Esophagus squamous epithelium (tissue), 5 donors: ENCODE measurements around the gene ALX3. TPM values are rescaled to one million over a fixed set of nuclear protein-coding genes. Genes with fewer than 3 reads are reported as not detected.

ENCODE experiments used
- DNase-seq: peaks from one replicate; lab custom pipeline; 2025; lab: John Stamatoyannopoulos, UW
- H3K27ac ChIP-seq, 4 donors: fragments of 200-600 bp; sonication (generic); one replicate each; pipeline ENCODE4 v1.5.1; 2016 to 2019; ENCODE audit warnings: mild to moderate bottlenecking in 1 of 4
- H3K27me3 ChIP-seq, 4 donors: fragments of 200-600 bp; sonication (generic); 1 replicate in 3 of 4; 2 replicates in 1 of 4; pipeline versions ENCODE4 v1.5.1 to v1.6.0; 2017 to 2021; ENCODE audit warnings: antibody characterized with exemption in 1 of 4
- H3K36me3 ChIP-seq, 3 donors: fragments of 200-600 bp; sonication (generic); one replicate each; pipeline ENCODE4 v1.5.1; 2016 to 2019
- H3K4me1 ChIP-seq, 3 donors: fragments of 200-600 bp; sonication (generic); one replicate each; pipeline ENCODE4 v1.5.1; 2017 to 2019
- H3K4me3 ChIP-seq, 4 donors: fragments of 200-600 bp; sonication (generic); 1 replicate in 3 of 4; 2 replicates in 1 of 4; pipeline ENCODE4 v1.5.1; 2016 to 2019; ENCODE audit warnings: mild to moderate bottlenecking in 2 of 4, moderate library complexity in 1 of 4
- H3K9me3 ChIP-seq, 3 donors: fragments of 200-600 bp; sonication (generic); one replicate each; pipeline ENCODE4 v1.5.1; 2016 to 2019
- POLR2A ChIP-seq, 4 donors: fragments of 450-650 bp; IDR thresholded peaks; one replicate each; pipeline ENCODE4 v1.6.1; 2017; ENCODE audit warnings: antibody characterized with exemption in 4 of 4, mild to moderate bottlenecking in 4 of 4, moderate library complexity in 3 of 4
- WGBS, 2 donors: methylation state at CpG; one replicate each; pipeline ENCODE4 v1.1.5; 2018; 5-methylcytosine and 5-hydroxymethylcytosine counted together
- intact Hi-C: fragments of 100-400 bp; cut with DNase I; formaldehyde crosslinking; loops from one replicate; pipeline ENCODE4 v1.15.0; 2022
- total RNA-seq, 4 donors: library from RNA; depleted of rRNA; stranded (reverse); fragments of >200 nt; gene quantifications; one replicate each; pipeline ENCODE4 v1.1.0, GENCODE V29; 2016
- TF ChIP-seq, protein P1 (sequence below), 6 experiments: fragments of 450-650 bp in 4 of 6; fragments of 200-600 bp in 2 of 6; sonication (generic) in 2 of 6; IDR thresholded peaks; one replicate each; pipeline ENCODE4 v1.5.1; 2016 to 2019; ENCODE audit warnings: antibody characterized with exemption in 6 of 6, mild to moderate bottlenecking in 4 of 6, moderate library complexity in 4 of 6
- donor health status: DM: yes; HTN: yes; CAD: no.

The ALX3 gene
- total RNA-seq, 4 donors from 2014 or later: 0.57 TPM; not detected in 3

GRCh38 chr1:110063781-110064180, 6.7 kb downstream of the ALX3 start:
- TF ChIP-seq, protein P1, sequence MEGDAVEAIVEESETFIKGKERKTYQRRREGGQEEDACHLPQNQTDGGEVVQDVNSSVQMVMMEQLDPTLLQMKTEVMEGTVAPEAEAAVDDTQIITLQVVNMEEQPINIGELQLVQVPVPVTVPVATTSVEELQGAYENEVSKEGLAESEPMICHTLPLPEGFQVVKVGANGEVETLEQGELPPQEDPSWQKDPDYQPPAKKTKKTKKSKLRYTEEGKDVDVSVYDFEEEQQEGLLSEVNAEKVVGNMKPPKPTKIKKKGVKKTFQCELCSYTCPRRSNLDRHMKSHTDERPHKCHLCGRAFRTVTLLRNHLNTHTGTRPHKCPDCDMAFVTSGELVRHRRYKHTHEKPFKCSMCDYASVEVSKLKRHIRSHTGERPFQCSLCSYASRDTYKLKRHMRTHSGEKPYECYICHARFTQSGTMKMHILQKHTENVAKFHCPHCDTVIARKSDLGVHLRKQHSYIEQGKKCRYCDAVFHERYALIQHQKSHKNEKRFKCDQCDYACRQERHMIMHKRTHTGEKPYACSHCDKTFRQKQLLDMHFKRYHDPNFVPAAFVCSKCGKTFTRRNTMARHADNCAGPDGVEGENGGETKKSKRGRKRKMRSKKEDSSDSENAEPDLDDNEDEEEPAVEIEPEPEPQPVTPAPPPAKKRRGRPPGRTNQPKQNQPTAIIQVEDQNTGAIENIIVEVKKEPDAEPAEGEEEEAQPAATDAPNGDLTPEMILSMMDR (IDR thresholded peaks at IDR 0.05): no peak
- TF ChIP-seq POLR2A (IDR thresholded peaks at IDR 0.05): no peak
- Histone ChIP-seq H3K36me3 (peaks cover 0 to 33% (median 0%) of the 10 kb centered on the region in 3 donors), H3K4me3 (no peak overlapping the region), H3K27ac (no peak overlapping the region), H3K27me3 (peaks cover 11 to 42% (median 14%) of the 10 kb centered on the region in 4 donors), H3K4me1 (peaks cover 6 to 13% (median 7%) of the 10 kb centered on the region in 3 donors), H3K9me3 (no peaks in the 10 kb centered on the region)
- no peak for DNase-seq
- 67 to 91% methylated on average over 1 of the region's 4 CpGs for whole genome bisulfite sequencing, 2 donors
- intact Hi-C loops: no loop called here

DNA sequence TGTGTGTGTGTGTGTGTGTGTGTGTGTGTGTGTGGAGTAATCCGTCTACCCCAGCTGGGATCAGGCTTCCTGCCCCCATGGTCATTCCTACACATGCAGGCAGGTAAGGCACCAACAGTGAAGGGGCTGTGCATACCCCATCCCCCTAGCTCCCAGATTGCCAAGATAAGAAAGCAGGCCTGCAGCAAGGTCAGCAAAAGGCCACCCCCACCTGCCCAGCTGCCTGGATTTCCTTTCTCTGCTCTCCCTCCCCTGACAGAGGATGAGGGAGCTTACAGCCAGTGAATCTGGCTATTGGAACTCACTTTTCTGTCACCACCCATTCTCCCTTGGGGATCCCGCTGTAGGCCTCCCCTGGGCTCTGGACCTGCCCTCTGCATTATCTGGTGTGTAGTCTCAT, 7.9 kb downstream of the ALX3 start:
- intact Hi-C loops: no loop called here
- H3K27ac ChIP-seq: no peak overlapping the region
- 88 to 90% methylated on average over 1 of the region's 2 CpGs for WGBS, 2 donors
- peaks cover 0 to 30% (median 2%) of the 10 kb centered on the region in 4 donors for H3K27me3 ChIP-seq
- peaks cover 0 to 44% (median 0%) of the 10 kb centered on the region in 3 donors for H3K36me3 ChIP-seq
- no peaks in the 10 kb centered on the region for H3K9me3 ChIP-seq
- H3K4me3 ChIP-seq: no peak overlapping the region
- H3K4me1 ChIP-seq: peaks cover 0 to 10% (median 0%) of the 10 kb centered on the region in 3 donors
- TF ChIP-seq, protein P1 (IDR thresholded peaks at IDR 0.05): no peak
- no peak for TF ChIP-seq POLR2A (IDR thresholded peaks at IDR 0.05)
- DNase-seq: no peak

DNA sequence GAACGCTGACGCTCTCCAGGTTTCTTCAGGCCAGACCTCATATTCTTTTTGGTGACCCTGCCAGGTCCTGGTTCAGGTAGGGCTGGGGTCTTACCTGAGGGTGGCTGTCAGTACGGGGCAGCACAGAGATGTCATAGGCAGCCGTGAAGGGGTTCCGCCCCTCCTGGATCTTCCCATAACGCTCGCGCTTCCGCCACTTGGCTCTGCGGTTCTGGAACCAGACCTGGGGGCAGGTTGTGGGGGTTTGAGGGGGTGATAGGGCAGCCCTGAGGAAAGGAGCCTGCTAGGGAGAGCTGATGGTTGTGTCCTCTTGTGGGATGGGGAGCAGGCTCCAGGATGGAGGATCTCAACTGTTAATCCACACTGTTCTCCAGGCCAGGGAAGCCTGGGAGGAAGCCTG, 9.1 kb downstream of the ALX3 start:
- H3K27me3 ChIP-seq: peaks cover 0 to 18% (median 0%) of the 10 kb centered on the region in 4 donors
- 95 to 100% methylated on average over 2 to 9 of the region's 10 CpGs for WGBS, 2 donors
- no peak for TF ChIP-seq POLR2A (IDR thresholded peaks at IDR 0.05)
- TF ChIP-seq, protein P1 (IDR thresholded peaks at IDR 0.05): no peak
- intact Hi-C loops: no loop called here
- no peaks in the 10 kb centered on the region for H3K9me3 ChIP-seq
- peaks cover 0 to 57% (median 5%) of the 10 kb centered on the region in 3 donors for H3K36me3 ChIP-seq
- no peak for DNase-seq
- H3K4me1 ChIP-seq: peaks cover 4 to 21% (median 11%) of the 10 kb centered on the region in 3 donors
- no peak overlapping the region for H3K4me3 ChIP-seq
- no peak overlapping the region for H3K27ac ChIP-seq

- intact Hi-C loops: no loop called here
- H3K9me3 ChIP-seq: no peaks in the 10 kb centered on the region
- TF ChIP-seq, protein P1 (IDR thresholded peaks at IDR 0.05): no peak
- no peak for TF ChIP-seq POLR2A (IDR thresholded peaks at IDR 0.05)
- H3K4me1 ChIP-seq: peaks cover 7 to 28% (median 18%) of the 10 kb centered on the region in 3 donors
- H3K27ac ChIP-seq: no peak overlapping the region
- DNase-seq: no peak
- H3K4me3 ChIP-seq: no peak overlapping the region
- H3K36me3 ChIP-seq: peaks cover 0 to 64% (median 10%) of the 10 kb centered on the region in 3 donors
- WGBS, 2 donors: 97 to 98% methylated on average over 6 of the region's 7 CpGs
- H3K27me3 ChIP-seq: peaks cover 0 to 11% (median 0%) of the 10 kb centered on the region in 4 donors
These were observed 9.8 kb downstream of the ALX3 start for GRCh38 chr1:110060662-110061060.

- Histone ChIP-seq H3K27ac (no peak overlapping the region), H3K27me3 (peaks cover 0 to 6% (median 0%) of the 10 kb centered on the region in 4 donors), H3K4me1 (peaks cover 7 to 32% (median 19%) of the 10 kb centered on the region in 3 donors), H3K4me3 (no peak overlapping the region), H3K9me3 (no peaks in the 10 kb centered on the region), H3K36me3 (peaks cover 2 to 69% (median 15%) of the 10 kb centered on the region in 3 donors)
- 84 to 85% methylated on average over 3 to 6 of the region's 9 CpGs for WGBS, 2 donors
- TF ChIP-seq POLR2A (IDR thresholded peaks at IDR 0.05): no peak
- TF ChIP-seq, protein P1 (IDR thresholded peaks at IDR 0.05): peak; percentile 46 to 78 (median 62)
- no peak for DNase-seq
- intact Hi-C loops: no loop called here
These were observed 10.3 kb downstream of the ALX3 start for GRCh38 chr1:110060034-110060661.
